Mammary epithelial cell (primary cell): Measurements from ENCODE around the gene DAP.

ENCODE experiments used
- CTCF ChIP-seq, 2 donors: IDR thresholded peaks in 1 of 2; conservative IDR thresholded peaks in 1 of 2; 2 replicates each; pipeline ENCODE4 v1.5.1; 2011 to 2012; ENCODE audit warnings: inconsistent platforms in 2 of 2, low read length in 2 of 2, mild to moderate bottlenecking in 2 of 2, control low read depth in 1 of 2, low read depth in 1 of 2; ENCODE audit not compliant: insufficient read depth in 1 of 2; ENCODE audit errors: extremely low read depth in 1 of 2
- EZH2 ChIP-seq: IDR thresholded peaks from 2 replicates; pipeline ENCODE4 v1.6.1; 2012; ENCODE audit warnings: low read length, inconsistent platforms, borderline replicate concordance

- TF ChIP-seq EZH2: no peak
- TF ChIP-seq CTCF (conservative IDR thresholded peaks at IDR 0.05 in 1 of 2, IDR thresholded peaks at IDR 0.05 in 1 of 2; ENCODE audit: extremely low read depth in 1 of 2, insufficient read depth in 1 of 2, low read depth in 1 of 2, low read length in 2 of 2): no peak
These were observed 15.9 kb downstream of the DAP start for GRCh38 chr5:10745133-10745532.
